Stimulated activated CD8-positive, alpha-beta memory T cell treated with anti-CD3 and anti-CD28 coated beads, Interleukin-15, amount 100 ng/mL, for 24 hours (primary cell): ENCODE results near the gene RBM44.

Experiments
- DNase-seq: peaks from one replicate; pipeline ENCODE4 v3.0.0-alpha.2; 2020; ENCODE audit warnings: low read depth

The RBM44 gene

DNA sequence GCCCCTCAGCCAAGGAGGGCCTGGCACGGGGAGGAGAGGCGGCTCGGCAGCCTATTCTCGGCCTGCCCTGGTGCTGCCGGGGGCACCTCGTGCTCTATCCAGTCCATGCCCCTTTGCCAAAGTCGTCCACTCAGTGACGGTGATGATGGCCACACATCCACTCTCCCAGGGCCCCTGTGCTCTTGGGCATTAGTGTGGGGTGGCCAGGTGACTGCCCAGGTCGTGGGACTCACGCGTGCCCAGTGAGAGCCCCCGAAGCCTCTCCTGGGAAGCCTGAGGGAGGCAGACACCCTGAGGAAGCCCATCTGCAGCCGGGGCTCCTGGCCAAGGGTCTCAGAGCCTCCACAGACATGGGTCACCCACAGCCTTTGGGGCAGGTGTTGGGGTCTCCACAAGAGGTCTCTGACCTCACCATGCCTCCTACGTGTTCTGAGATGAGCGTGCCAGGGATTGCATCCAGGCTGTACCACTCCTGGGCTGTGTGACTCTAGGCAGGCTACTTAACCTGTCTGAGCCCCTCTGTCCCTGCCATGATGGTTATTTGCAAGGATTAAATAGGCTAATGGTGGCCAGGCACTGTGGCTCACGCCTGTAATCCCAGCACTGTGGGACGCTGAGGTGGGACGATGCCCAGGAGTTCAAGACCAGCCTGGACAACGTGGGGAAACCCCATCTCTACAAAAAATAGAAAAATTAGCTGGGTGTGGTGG, 73.8 kb downstream of the RBM44 start:
- no peak for DNase-seq

DNA sequence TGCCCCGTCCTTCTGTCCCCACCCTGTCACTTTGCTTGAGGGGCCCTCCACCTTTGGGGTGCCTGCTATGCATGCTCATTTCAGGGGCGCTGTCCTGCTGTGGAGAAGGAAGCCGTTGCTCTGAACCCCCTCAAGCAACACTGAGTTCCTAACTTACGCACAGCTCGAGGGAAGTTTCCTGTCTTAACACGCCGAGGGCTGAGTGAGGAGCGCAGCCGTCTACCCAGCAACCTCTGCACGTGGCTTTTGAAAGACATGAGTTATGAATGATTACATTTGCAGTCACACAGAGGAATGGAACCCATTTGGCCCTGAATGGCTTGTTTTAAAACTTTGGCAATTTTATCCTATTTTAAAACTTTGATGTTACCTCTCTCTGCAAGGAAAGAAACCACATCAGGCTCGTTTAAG, 74.8 kb downstream of the RBM44 start:
- DNase-seq = no peak

DNA sequence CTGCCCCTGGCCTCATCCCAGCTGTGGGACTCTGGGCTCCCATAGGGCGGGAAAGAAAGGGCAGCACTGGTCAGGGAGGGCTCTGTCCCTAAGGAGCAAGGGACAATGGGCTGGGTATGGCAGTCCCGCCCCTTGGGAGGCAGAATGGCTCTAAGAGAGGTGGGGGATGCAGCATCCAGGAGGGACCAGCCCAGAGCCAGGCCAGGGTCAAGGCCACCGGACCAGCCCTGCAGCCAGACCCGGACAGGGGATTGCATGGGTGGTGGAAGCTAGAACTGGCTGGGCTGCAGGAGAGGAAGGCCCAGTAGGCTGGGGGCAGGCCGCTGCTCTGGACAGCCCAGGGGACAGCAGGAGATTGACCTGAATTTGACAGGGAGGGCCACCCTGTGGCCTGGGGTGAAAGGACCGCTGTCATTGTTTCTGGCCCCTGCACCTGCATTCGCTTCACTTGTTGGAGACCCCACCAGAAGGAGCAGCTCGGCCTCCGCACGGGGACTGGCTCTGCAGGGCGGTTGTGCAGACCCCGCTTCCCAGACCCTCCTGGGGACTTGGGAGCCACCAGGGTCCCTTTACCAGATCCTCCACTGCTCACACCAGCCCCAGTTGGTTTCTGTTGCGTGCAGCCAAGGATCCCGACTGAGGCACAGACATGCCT, 75.4 kb downstream of the RBM44 start:
- DNase-seq = no peak

DNA sequence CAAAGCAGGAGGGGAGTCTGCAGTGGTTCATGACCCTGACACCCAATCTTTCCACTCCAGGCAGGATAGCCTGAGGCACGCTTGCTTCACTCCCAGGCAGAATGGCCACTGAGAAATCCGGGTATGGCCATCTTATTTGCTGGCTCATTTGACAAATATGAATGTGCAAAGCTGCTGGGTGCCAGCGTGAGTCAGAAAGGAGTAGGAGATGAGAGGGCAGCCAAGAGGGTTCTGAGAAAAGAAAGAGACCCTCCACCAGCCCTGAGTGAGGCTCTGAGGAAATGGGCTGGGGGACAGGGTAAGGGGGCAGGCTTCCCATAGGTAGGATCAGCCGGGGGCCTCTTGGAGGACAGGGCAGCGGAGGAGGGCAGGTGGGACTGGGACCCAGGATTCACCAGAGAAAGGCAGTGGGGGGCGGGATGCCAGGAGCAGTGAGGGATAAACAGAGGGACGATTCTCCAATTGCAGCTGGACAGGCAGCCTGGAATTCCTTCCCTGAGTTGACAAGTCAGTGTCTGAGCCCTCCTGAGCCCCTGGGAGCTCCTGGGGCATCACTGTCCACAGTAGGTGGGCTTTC, 76.1 kb downstream of the RBM44 start:
- no peak for DNase-seq

DNA sequence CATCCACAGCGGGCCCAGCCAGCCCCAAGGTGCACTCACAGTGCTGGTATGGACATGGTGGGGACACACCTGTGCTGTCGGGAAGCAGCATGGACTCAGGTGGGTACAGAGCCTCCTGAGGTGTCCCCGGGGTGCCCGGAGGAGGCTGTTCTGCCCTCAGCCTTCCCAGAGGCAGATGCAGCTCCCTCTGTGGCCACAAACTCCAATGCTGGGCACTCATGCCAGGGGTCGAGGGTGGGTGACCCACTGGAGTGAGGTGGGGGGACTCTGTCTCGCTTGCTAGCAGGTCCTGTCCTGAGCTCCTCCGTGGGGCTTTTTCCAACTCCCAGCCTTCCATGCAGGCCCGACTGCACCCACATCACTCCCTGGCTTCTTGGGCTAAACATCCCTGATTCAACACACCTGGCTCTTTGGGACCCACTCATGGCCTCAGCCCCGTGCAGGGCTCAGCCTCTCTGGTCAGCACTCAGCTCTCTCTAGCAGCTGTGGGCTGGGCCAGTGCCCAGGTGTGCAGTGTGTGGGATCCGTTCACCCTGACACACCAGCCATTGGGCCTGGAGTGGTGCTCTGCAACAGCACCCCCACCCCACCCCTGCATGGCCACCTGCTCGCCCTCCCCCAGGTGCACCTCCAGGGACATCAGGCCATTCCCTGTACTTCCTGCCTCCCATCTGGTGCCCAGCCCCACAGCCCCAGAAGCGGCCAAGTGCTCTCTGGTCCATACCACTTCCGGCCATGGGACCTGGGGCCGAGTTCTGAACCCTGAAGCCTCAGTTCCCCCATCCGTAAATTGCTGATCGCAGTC, 76.9 kb downstream of the RBM44 start:
- no peak for DNase-seq

DNA sequence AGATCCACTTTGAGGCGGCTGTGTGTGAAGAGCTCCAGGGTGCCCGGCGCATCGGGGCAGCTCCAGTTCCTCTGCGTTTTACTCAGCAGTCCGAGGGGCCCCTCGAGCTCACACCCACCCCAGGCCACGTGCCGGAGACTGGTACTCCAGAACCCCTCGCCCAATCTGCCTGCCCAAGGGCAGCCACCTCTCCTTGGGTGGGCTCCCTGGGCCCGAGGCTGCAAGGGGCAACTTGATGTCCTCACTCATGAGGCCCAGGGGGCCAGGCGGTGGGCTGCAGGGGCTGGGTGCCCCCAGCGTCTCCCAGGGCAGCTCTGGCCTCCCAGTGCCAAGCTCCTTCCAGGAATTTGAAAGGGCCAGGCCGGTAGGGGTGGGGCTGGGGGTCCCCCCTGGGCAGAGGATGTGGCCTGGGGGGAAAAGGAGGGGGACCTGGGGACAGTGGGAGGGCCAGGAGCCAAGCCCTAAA, 77.5 kb downstream of the RBM44 start:
- DNase-seq = no peak

DNA sequence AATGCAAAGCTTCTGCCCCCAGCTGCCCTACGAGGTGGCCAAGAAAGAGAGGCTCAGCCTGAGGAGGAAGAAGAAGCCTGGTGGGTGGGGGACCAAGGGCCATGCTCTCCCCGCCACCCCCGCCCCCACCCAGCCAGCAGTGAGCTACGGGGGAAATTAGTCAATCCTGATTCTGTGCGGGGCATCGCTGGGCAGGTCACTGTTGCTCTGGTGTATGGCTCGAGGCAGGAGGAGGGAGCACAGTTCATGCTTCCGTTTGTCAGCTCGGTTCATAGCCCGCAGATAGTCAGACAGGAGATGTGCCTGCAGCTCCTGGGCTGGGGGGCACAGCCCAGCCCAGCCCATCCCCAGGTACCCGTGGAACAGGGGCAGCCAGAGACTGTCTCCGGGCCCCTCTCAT, 78.0 kb downstream of the RBM44 start:
- DNase-seq = no peak

DNA sequence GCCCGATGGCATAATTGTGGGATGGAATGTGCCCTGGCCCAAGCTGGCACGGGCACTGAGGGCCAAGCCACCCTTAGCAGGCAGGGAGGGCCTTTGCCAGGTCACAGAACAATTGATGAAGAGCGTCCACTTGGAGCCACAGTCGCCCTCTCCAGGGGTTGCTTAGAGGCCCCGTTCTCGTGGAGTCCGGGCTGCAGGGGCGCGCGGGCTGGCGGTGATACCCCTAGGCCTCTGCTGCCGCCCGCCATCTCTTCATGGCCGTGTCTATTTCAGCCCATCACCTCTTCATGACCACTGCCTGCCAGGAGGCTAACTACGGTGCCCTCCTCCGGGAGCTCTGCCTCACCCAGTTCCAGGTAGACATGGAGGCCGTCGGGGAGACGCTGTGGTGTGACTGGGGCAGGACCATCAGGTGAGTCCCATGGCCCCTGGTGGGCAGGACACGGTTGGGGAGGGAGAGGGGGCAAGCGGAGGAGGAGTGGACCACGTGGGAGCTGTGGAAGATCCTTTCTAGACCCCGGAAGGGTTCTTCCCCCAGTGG, 78.4 kb downstream of the RBM44 start:
- no peak for DNase-seq

DNA sequence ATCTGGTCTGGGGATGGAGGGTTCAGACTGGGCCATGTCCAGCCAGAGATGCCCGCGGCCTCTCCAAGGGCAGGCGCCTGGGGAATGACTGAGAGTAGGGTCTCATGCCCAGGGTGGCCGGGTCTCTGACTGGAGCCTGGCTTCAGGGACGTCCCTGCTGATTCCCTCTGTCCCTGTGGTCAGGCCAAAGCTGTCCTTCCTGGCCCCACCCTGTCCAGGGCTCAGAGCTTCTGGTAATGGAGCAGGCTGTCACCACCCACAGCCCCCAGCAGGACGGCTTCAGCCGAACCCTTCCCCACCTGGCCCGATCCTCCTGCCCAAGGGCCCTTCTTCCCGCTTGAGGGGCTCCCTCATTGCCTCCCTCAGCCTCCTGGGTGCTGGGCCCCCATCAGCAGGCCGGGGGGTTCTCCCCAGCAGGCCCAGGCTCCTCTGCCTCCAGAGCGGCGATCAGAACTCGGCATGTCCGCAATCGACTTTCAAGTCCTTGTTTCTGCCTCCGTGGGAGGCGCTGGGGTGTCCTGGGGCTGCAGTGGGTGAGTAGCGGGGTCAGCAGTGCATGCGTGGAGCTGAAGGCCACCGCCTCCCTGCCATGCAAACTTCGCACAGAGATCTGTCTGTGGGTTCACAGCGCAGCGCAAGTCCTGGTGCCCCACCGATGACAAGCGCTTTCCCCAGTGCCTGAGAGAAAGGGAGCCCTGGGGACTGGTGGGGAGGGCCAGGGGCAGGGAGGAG, 79.2 kb downstream of the RBM44 start:
- no peak for DNase-seq

DNA sequence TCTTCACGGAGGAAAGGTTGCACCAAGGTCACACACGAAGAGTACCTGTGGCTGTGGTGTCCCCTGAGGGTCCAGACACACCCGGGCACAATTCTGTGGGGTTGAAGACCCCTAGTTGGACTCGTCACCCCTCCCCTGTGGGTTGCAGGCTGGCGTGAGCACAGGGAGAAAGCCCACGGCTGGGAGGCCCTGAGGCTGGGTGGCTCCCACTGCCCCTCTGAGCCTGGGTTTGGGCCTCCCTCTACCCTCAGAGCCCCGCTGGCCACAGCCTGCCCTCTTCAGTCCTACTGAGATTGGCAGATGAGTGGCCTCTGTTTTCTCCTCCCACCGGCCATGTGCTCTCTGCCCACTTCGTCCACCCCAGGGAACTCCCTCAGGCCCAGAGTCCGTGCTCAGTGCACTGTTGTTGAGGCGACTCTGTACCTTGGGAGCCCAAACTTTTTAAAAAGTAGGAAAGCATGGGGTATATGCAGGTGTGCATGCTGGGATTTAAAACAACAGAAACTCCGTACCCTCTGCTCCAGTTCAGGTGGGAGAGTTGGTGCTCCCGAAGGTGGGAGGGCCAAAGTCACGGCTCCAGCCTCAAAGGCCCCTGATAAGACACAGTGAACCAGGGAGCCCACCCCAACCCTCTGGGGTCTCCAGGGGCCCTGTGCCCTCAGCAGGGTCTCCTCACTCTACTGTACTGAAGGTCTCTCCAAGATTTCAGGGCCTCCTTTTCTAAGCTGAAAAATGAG, 79.9 kb downstream of the RBM44 start:
- no peak for DNase-seq

DNA sequence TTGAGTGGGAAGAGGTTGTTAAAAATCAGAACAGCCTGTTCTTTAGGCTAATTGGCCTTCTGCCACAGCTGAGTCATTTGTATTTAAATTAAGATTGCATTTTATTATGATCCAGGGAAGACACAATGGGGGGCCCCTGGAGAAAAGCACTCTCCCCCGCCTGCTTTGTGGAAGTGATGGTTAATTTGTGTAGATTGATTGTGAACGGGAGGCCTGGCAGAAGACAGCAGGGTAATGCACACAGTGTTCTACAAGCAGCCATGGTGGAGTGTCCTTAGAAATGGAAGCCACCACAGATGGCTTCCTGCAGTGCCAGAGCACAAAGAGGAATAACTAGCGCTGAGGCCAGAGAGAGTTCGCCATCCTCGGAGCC, 80.5 kb downstream of the RBM44 start:
- DNase-seq = no peak

DNA sequence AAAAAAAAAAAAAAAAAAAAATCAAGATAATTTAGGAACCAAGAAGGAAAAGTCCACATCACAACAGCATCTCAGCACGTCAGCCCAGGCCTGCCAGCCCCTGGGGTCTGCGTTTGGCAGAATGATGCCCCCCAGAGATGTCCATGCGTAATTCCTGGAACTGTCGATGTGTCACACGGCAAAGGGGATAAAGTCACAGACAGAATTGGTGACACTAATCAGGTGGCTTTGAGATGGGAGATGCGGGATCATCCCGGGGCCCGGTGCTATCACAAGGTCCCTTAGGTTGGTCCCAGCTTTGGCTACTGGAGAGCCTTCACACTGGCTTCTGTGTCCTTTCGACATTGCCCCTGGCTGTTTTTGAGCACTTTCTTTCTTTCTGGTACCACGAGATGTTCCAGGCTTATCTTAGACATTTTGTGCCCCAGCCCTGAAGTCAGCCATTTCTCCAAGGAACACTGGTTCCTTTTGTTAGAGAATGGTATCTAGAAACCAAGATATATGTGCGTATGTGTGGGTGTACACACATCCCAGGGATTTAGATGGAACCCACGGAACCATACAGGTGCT, 81.5 kb downstream of the RBM44 start:
- DNase-seq = no peak

DNA sequence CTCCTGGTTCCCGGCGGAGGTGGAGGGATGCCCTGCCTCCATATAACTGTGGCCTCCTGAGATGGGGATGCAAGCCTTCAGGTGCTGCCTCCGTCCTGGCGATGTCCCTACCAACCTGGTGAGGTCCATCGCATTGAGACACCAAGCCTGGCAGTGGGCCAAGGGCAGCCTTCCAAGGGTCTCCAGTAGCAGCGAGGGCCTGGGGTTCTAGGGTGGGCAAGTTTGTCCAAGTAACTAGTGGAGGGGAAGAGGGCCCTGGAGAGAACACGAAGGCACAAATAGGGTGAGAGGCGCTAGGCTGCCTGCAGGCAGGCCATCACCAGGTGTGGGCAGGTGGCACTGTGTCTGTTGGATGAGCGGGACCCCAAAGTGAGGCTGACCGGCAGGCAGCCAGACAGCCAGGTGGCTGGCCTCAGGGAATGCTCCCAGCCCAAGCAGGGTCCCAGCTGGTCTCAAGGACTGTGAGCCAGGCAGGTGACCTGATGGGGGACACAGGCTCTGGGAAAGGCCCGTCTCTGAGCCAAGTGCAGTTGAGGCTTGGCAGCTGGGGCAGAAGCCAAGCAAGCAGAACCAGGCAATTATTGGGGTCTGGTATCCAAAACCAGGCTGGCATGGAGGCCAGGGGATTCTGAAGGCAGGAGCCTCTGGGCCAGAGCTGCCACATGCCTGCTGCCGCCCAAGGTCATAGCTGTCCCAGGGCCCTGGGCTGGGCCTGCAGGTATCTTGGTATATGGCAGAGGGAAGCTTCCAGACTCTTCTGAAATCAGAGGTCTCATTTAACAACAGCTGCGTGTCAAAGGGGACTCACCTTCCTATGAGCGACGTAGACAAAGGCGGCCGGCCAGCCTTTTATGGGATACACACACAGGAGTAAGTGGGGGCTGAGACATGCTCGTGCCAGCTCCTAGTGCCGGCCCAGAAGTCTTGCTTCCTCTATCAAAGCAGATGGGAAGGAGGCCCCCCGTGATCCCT, 84.2 kb downstream of the RBM44 start:
- DNase-seq = no peak

DNA sequence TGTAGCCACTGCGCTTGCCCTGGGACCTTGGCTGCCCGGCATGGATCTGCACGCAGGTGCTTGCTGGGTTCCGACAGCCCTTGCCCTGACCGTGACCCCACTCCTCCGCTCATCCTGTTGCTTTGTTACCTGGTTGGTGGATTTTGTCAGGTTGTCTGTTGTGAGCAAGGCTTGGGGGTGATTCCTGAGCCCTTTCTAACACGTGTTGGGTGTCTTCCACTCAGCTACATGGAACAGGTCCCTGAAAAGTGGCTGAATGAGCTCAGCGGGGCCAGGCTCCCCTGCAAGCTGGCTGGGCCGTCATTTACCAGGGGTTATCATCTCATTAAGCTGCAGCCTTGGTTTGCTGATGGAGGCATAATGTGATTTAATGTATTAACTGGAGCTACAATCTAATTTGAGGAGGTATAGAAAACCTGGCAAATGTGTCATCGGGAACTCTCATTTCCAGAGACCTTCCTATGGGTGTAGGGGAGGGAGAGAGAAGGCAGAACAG, 85.4 kb downstream of the RBM44 start:
- DNase-seq = no peak

DNA sequence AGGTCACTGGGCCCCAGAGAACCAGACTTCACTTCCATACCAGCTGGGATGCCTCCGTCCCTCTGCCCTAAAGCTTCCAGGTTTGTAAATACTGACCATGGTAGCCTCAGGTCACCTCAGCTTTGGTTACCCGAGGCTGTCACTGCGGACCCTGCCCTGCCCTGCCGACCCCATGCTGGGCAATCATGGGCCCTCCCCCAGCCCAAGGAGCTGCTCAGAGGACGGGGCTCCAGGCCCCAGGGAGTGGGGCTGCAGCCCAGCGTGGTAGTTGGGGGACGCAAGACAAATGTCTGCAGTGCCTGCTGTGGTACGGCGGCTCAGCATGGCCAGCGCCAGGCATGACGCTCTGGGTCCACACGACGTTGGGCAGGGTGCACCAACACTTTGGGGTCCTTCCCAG, 86.1 kb downstream of the RBM44 start:
- no peak for DNase-seq

DNA sequence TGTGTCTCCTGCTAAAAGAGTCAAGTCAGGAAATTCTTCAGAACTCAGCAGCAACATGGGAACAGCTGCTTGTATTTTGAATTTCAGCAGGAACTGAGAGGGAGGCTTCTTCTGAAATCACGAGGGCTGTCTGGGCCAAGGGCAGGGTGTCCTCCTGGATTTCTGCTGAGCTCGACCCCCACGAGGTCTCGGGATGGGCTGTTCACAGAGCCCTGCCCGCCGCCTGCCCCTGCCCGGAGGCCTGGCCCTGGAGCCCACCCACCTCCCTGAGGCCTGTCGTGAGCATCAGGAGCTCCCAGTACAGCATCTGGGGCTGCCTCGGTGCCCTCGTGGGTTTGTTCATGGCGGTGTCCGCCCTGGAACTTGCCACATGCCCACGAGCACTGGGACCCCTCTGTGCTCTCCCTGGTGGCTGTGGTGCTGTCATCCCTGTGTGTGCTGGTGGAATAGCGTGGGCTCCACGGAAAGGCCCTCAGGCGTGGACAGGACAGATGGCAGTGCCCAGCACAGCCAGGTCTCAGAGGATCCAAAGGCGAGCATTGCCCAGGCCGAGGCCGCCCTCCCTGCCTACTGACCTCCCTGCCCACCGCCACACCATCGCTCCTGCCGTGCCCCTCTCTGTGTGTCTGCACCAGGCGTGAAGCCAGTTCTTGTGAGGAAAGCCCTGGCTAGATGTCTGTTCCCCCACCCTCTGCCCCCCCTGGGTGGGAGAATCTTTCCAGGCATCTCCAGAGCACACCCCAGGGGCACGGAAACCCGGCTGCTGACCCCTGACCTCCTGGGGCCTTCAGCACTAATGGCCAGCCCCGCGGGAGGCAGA, 86.7 kb downstream of the RBM44 start:
- DNase-seq = no peak

DNA sequence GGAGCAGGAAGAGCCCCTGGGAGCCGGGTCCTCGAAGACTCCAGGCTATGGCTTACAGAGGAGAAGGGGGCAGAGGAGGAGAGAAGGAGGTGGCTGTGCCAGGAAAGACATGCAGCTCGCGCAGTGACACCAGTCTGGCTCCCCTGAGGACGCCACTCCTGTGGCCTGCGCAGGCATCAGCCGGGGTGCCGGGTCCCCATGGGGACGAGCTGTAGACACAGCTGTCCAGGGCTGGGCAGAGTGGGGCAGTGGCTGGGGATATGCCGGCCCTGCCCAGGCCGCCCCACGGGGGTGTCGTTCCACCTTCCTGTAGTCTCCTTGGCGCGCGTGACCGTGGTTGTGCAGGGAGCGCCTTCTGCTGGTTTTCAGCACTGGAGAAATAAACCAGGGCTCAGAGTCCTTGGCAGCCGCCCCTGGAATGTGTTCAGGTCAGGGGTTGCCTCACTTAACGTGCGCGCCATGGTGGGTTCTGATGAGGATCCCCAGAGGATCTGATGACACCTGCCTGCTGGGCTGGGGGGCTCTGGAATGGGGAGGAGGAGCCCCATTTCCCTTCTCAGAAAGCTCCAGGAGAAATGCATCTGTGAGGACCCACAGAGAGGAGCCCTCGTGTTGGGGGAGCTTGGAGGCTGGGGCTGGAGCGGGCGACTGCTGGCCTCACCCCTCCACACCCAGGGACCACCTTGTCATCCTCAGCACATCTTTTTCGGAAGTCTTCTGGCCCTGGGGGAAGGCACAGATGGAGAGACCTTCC, 87.5 kb downstream of the RBM44 start:
- DNase-seq = no peak
